Measurements from ENCODE around the gene TAF8.

DNA sequence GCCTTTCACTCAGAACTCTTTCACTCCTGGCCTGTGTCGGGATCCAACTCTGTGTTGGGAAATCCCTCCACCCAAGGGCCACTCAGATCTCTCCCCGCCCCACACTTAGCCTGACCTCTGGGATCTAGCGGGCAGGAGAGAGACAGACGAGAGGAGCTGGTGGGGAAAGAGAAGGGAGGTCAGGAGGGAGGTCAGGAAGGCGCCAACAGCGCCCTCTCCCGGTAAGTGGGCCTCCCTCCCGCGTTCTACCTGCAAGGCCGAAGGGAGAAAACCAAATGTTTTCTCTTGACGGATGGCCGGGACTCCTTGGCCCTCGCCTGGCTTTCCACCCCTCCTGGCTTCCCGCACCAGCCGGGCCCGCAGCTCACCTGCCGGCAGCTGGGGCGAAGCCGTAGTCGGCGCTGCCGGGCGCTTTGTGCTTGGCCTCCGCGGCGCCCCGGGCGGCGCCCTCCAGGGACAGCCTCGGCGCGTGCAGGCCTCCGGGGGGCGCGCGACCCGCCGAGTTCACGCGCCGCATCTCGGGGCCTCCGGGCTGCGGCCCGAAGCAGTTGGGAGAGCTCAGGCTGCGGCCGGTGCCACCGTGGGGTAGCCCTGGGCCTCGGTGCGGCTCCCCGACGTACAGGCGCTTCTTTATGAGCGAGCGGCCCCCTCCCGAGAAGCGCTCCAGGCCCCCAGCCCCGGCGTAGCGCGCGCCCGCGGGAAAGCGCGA, 53.9 kb downstream of the TAF8 start:
- TF ChIP-seq CREB1 (IDR thresholded peaks at IDR 0.05; ENCODE audit: low read depth) = no peak
- TF ChIP-seq RAD21 (IDR thresholded peaks at IDR 0.05; ENCODE audit: low read depth) = no peak
- TF ChIP-seq YY1 (IDR thresholded peaks at IDR 0.05; ENCODE audit: low read depth) = no peak
- no peak for TF ChIP-seq EP300 (IDR thresholded peaks at IDR 0.05; ENCODE audit: borderline replicate concordance)
- no peak for TF ChIP-seq TCF12 (IDR thresholded peaks at IDR 0.05; ENCODE audit: low read depth)
- TF ChIP-seq ZBTB7A (IDR thresholded peaks at IDR 0.05; ENCODE audit: low read depth) = no peak
- no peak for TF ChIP-seq MAX (IDR thresholded peaks at IDR 0.05)
- TF ChIP-seq EGR1 (IDR thresholded peaks at IDR 0.05) = no peak
- TF ChIP-seq USF1 (IDR thresholded peaks at IDR 0.05) = no peak
- no peak for TF ChIP-seq TEAD4 (IDR thresholded peaks at IDR 0.05)
- TF ChIP-seq, protein P1, sequence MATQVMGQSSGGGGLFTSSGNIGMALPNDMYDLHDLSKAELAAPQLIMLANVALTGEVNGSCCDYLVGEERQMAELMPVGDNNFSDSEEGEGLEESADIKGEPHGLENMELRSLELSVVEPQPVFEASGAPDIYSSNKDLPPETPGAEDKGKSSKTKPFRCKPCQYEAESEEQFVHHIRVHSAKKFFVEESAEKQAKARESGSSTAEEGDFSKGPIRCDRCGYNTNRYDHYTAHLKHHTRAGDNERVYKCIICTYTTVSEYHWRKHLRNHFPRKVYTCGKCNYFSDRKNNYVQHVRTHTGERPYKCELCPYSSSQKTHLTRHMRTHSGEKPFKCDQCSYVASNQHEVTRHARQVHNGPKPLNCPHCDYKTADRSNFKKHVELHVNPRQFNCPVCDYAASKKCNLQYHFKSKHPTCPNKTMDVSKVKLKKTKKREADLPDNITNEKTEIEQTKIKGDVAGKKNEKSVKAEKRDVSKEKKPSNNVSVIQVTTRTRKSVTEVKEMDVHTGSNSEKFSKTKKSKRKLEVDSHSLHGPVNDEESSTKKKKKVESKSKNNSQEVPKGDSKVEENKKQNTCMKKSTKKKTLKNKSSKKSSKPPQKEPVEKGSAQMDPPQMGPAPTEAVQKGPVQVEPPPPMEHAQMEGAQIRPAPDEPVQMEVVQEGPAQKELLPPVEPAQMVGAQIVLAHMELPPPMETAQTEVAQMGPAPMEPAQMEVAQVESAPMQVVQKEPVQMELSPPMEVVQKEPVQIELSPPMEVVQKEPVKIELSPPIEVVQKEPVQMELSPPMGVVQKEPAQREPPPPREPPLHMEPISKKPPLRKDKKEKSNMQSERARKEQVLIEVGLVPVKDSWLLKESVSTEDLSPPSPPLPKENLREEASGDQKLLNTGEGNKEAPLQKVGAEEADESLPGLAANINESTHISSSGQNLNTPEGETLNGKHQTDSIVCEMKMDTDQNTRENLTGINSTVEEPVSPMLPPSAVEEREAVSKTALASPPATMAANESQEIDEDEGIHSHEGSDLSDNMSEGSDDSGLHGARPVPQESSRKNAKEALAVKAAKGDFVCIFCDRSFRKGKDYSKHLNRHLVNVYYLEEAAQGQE (IDR thresholded peaks at IDR 0.05; ENCODE audit: low read depth) = no peak
- no peak for TF ChIP-seq TAF1 (IDR thresholded peaks at IDR 0.05; ENCODE audit: low read depth)
